ENCODE data around the gene ABCC3.
"Not testable (repeated sequence)": the region's sequence is repeated elsewhere in the genome, so short reads cannot be mapped to it uniquely, and the experiment has no call there.

Gene ABCC3

DNA sequence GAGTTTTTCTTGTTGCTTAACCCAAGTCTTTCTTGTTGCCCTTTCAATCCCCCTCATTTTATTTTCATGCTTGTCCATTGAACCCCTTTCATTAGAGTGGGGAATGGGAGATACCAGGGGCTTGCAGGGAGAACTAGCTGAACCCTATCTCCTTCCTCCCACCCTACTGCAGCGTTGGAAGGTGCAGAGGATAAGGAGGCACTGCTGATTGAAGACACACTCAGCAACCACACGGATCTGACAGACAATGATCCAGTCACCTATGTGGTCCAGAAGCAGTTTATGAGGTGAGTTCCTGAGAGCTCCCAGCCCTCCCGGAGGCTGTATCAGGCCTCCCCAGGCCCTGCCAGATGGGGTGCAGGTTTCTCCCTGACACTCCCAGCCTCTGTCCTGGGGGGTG, 40.5 kb downstream of the ABCC3 start:
- H3K4me1 ChIP-seq: no peaks in the 10 kb centered on the region
- no peaks in the 10 kb centered on the region for H3K36me3 ChIP-seq
- H3K27me3 ChIP-seq: no peaks in the 10 kb centered on the region
- no peak for DNase-seq
- TF ChIP-seq, protein P1, sequence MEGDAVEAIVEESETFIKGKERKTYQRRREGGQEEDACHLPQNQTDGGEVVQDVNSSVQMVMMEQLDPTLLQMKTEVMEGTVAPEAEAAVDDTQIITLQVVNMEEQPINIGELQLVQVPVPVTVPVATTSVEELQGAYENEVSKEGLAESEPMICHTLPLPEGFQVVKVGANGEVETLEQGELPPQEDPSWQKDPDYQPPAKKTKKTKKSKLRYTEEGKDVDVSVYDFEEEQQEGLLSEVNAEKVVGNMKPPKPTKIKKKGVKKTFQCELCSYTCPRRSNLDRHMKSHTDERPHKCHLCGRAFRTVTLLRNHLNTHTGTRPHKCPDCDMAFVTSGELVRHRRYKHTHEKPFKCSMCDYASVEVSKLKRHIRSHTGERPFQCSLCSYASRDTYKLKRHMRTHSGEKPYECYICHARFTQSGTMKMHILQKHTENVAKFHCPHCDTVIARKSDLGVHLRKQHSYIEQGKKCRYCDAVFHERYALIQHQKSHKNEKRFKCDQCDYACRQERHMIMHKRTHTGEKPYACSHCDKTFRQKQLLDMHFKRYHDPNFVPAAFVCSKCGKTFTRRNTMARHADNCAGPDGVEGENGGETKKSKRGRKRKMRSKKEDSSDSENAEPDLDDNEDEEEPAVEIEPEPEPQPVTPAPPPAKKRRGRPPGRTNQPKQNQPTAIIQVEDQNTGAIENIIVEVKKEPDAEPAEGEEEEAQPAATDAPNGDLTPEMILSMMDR (IDR thresholded peaks at IDR 0.05; ENCODE audit: low read depth, low read length): no peak
- no peak overlapping the region for H3K4me3 ChIP-seq (ENCODE audit: low read depth, low read length)
- no peaks in the 10 kb centered on the region for H3K9me3 ChIP-seq

DNA sequence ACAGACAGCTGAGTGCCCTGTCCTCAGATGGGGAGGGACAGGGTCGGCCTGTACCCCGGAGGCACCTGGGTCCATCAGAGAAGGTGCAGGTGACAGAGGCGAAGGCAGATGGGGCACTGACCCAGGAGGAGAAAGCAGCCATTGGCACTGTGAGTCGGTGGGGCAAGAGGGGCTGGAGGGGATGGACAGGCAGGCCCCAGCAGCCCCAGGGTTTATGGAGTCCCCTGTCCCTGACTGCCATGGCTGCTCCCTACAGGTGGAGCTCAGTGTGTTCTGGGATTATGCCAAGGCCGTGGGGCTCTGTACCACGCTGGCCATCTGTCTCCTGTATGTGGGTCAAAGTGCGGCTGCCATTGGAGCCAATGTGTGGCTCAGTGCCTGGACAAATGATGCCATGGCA, 40.9 kb downstream of the ABCC3 start:
- peak; percentile 4 for DNase-seq
- Histone ChIP-seq H3K4me1 (no peaks in the 10 kb centered on the region), H3K4me3 (ENCODE audit: low read depth, low read length) (no peak overlapping the region), H3K27me3 (no peaks in the 10 kb centered on the region), H3K9me3 (no peaks in the 10 kb centered on the region), H3K36me3 (no peaks in the 10 kb centered on the region)
- TF ChIP-seq, protein P1 (IDR thresholded peaks at IDR 0.05; ENCODE audit: low read depth, low read length): no peak

DNA sequence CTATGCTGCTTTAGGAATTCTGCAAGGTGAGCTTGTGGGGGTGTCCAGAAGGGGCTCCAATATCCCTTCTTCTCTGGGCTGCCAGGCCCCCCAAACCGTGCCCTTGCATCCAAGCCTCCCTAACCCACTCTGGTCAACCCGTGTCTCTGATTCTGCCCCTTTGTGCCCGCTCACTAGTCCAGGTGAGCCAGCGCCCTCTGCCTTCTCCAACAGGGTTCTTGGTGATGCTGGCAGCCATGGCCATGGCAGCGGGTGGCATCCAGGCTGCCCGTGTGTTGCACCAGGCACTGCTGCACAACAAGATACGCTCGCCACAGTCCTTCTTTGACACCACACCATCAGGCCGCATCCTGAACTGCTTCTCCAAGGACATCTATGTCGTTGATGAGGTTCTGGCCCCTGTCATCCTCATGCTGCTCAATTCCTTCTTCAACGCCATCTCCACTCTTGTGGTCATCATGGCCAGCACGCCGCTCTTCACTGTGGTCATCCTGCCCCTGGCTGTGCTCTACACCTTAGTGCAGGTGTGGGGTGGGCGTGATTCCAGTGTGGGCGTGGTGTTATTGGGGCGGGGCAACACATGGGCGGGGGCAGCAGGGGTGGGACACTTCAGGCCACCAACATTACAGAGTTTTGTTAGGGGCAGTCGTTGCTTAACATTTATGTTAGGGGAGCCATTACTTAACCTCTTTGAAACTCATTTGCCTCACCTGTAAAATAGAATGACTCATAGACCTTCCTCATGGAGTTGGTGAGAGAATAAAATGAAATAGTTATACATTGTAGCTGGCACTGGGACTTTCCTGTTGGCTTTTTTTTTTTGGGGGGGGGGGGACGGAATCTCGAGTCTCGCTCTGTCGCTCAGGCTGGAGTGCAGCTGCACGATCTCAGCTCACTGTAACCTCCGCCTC, 41.6 kb downstream of the ABCC3 start:
- no peaks in the 10 kb centered on the region for H3K36me3 ChIP-seq
- no peak overlapping the region for H3K4me3 ChIP-seq (ENCODE audit: low read depth, low read length)
- TF ChIP-seq, protein P1 (IDR thresholded peaks at IDR 0.05; ENCODE audit: low read depth, low read length): no peak
- DNase-seq: peak; percentile 1
- H3K9me3 ChIP-seq: no peaks in the 10 kb centered on the region
- H3K27me3 ChIP-seq: no peaks in the 10 kb centered on the region
- no peaks in the 10 kb centered on the region for H3K4me1 ChIP-seq

DNA sequence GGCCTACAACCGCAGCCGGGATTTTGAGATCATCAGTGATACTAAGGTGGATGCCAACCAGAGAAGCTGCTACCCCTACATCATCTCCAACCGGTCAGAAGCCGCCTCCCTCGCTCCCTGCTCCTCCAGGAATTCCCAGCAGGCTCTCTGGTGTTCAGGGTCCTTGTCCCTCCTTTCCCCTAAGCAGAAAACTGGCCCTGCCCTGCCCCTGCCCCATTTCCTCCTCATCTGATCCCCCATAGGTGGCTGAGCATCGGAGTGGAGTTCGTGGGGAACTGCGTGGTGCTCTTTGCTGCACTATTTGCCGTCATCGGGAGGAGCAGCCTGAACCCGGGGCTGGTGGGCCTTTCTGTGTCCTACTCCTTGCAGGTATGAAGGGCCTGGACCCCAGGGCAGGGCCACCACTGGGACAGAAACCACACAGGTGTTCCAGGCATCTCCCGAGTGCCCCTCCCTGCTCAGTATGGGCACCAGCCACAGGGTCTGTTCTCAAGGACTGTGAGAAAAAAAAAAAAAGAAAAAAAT, 43.2 kb downstream of the ABCC3 start:
- H3K36me3 ChIP-seq: no peaks in the 10 kb centered on the region
- DNase-seq: peak; percentile 3
- no peak overlapping the region for H3K4me3 ChIP-seq (ENCODE audit: low read depth, low read length)
- TF ChIP-seq, protein P1 (IDR thresholded peaks at IDR 0.05; ENCODE audit: low read depth, low read length): no peak
- H3K4me1 ChIP-seq: peaks cover 3% of the 10 kb centered on the region; the same call in 1 of the 2 replicates
- H3K9me3 ChIP-seq: no peaks in the 10 kb centered on the region
- H3K27me3 ChIP-seq: no peaks in the 10 kb centered on the region

DNA sequence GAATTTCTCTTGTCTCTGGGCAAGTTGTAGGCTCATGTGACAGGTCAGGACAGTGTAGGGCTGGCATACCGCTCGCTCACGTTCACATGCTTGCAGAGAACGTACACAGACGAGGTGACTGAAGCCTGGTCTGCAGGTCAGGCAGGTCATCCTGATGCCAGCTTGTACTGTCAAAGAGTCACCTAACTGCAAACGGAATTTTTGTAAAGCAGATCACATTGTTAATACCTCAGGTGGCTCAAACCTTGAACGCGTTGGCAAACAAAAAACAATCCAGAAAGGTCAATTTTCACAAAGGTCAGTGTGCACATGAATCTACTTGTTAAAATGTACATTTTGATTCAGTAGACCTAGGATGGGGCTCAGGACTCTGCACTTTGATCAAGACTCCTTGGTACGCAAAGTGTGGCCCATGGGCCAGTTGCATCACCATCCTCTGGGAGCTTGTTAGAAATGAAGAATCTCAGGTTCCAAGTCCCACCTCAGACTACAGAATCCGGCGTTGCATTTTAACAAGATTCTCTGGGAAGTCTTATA, 44.4 kb downstream of the ABCC3 start:
- H3K27me3 ChIP-seq: no peaks in the 10 kb centered on the region
- peaks cover 3% of the 10 kb centered on the region; the same call in 1 of the 2 replicates for H3K4me1 ChIP-seq
- no peak for DNase-seq
- no peak overlapping the region for H3K4me3 ChIP-seq (ENCODE audit: low read depth, low read length)
- TF ChIP-seq, protein P1 (IDR thresholded peaks at IDR 0.05; ENCODE audit: low read depth, low read length): no peak
- no peaks in the 10 kb centered on the region for H3K36me3 ChIP-seq
- H3K9me3 ChIP-seq: no peaks in the 10 kb centered on the region

DNA sequence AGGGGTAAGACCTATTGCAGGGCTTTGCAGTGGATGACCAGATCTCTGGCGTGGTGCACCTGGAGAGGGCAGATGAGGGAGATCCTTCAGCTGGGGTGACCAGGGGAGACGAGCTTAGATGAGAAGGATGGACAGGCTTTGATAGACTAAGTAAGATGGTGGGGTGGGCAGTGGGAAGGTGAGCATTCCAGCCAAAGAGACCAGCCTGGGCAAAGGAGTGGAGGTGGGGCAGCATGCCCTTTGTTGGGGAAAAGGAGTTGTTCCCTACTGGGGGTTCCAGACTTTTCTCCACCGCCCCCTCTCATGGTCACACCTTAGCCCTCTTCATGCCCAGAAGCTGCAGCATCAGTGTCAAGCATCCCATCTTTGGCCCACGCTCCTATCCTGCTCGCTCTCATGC, 45.4 kb downstream of the ABCC3 start:
- Histone ChIP-seq H3K27me3 (no peaks in the 10 kb centered on the region), H3K36me3 (no peaks in the 10 kb centered on the region), H3K4me1 (peaks cover 3% of the 10 kb centered on the region; the same call in 1 of the 2 replicates), H3K4me3 (ENCODE audit: low read depth, low read length) (no peak overlapping the region), H3K9me3 (no peaks in the 10 kb centered on the region)
- TF ChIP-seq, protein P1 (IDR thresholded peaks at IDR 0.05; ENCODE audit: low read depth, low read length): no peak
- DNase-seq: no peak

DNA sequence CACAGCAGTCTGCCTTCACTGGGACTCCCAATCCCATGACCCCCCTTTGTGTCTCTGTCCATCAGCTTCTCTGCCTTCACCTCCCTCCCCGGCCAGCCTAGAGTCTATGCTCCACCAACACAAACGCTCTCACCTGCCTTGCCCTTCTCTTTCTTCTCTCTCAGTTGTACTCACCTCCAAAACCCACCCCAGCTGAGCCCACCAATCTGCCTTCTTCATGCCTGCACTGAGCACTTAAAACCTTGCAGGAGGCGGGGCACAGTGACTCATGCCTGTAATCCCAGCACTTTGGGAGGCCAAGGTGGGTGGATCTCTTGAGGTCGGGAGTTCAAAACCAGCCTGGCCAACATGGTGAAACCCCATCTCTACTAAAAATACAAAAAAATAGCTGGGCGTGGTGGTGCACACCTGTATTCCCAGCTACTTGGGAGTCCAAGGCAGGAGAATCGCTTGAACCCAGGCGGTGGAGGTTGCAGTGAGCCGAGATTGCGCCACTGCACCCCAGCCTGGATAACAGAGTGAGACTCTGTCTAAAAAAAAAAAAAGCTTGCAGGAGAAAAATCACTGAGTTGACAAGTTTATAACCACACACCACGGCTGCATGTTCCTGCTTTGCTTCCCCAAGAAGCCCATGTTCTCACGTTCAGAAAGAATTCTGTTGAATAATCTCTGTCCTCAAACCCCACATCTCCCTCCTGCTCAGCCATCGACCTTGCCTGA, 46.0 kb downstream of the ABCC3 start:
- DNase-seq: peak; percentile 3
- not testable (repeated sequence) for H3K4me3 ChIP-seq (ENCODE audit: low read depth, low read length); H3K9me3 ChIP-seq; H3K36me3 ChIP-seq; H3K4me1 ChIP-seq; H3K27me3 ChIP-seq
